GM19452 (cell line): ENCODE measurements around the gene ABCB4.
A peak's percentile ranks its signal among the peaks of the same experiment; 100 is the strongest.

Experiments used
- ATAC-seq: cut with Tn5 transposase; IDR thresholded peaks from one replicate; pipeline ENCODE4 v1.9.1; 2021; ENCODE audit not compliant: unreplicated experiment

ABCB4 gene

GRCh38 chr7:87427288-87427687 lies 48.2 kb downstream of the ABCB4 start:
- no peak for ATAC-seq

- peak; percentile 63 for ATAC-seq
These were observed 49.3 kb downstream of the ABCB4 start for GRCh38 chr7:87426160-87426559.

- ATAC-seq, result no peak
These were observed 51.4 kb downstream of the ABCB4 start for GRCh38 chr7:87424075-87424474.

- no peak for ATAC-seq
These were observed 55.3 kb downstream of the ABCB4 start for GRCh38 chr7:87420173-87420572.

- ATAC-seq, result peak; percentile 83
These were observed 58.5 kb downstream of the ABCB4 start for GRCh38 chr7:87416682-87417587.

GRCh38 chr7:87414794-87415188 lies 60.7 kb downstream of the ABCB4 start:
- ATAC-seq, result no peak

GRCh38 chr7:87413951-87414793 lies 61.3 kb downstream of the ABCB4 start:
- ATAC-seq, result no peak

GRCh38 chr7:87413029-87413428 lies 62.5 kb downstream of the ABCB4 start:
- ATAC-seq, result no peak

- no peak for ATAC-seq
These were observed 64.3 kb downstream of the ABCB4 start for GRCh38 chr7:87411186-87411585.

- no peak for ATAC-seq
These were observed 70.8 kb downstream of the ABCB4 start for GRCh38 chr7:87404674-87405073.

- no peak for ATAC-seq
These were observed 77.0 kb downstream of the ABCB4 start for GRCh38 chr7:87398446-87398845.

GRCh38 chr7:87395442-87396020 lies 79.9 kb downstream of the ABCB4 start:
- ATAC-seq, result no peak

- ATAC-seq, result no peak
These were observed 84.3 kb downstream of the ABCB4 start for GRCh38 chr7:87391020-87391701.

GRCh38 chr7:87380905-87381304 lies 94.6 kb downstream of the ABCB4 start:
- ATAC-seq, result no peak

GRCh38 chr7:87375662-87376435 lies 99.6 kb downstream of the ABCB4 start:
- no peak for ATAC-seq

GRCh38 chr7:87370660-87371180 lies 104.8 kb downstream of the ABCB4 start:
- ATAC-seq, result no peak

- ATAC-seq, result no peak
These were observed 106.3 kb downstream of the ABCB4 start for GRCh38 chr7:87369216-87369615.

GRCh38 chr7:87364246-87364645 lies 111.2 kb downstream of the ABCB4 start:
- no peak for ATAC-seq

- ATAC-seq, result no peak
These were observed 112.1 kb downstream of the ABCB4 start for GRCh38 chr7:87363342-87363741.

GRCh38 chr7:87361320-87361719 lies 114.2 kb downstream of the ABCB4 start:
- no peak for ATAC-seq
